ENCODE results near the gene ODF2L.

DNA sequence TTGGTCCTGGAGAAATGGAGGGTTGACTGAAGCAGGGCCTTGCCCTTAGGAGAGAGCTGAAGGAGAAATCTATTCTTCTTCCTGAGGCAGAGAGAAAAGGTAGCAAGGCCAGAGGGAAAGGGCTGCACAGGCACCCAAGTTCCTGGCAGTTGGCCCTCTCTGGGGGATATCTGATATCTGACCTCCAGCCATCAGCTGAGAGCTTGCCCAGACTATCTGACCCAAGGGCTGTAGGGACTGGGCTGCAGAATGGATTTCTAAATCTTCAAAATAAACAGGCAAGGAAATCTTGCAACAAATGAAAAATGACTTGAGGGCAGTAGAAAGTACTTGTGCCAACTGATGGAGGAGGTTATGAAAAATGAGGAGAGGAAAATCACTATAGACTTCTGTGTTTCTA, 27.4 kb upstream of the ODF2L start:
- TF ChIP-seq CTCF (IDR thresholded peaks at IDR 0.05 in 4 of 5, conservative IDR thresholded peaks at IDR 0.05 in 1 of 5) (no peak), POLR2A (IDR thresholded peaks at IDR 0.05) (no peak)
